GM18526 (cell line): ENCODE measurements around the gene LMO4.
A peak's percentile ranks its signal among the peaks of the same experiment; 100 is the strongest.

ENCODE experiments used
- POLR2A ChIP-seq: IDR thresholded peaks from 3 replicates; pipeline ENCODE4 v1.6.1; 2011; ENCODE audit not compliant: insufficient read length; ENCODE audit errors: extremely low read depth

Gene LMO4

GRCh38 chr1:87328272-87329050, at the start of gene LMO4:
TSS of gene LMO4 (plus strand) at chr1:87328880. CDS start at chr1:87332016, 3,136 bp downstream.
- TF ChIP-seq POLR2A = peak; percentile 82

- no peak for TF ChIP-seq POLR2A
Observed at GRCh38 chr1:87279536-87279875, 49.2 kb upstream of the LMO4 start.

DNA sequence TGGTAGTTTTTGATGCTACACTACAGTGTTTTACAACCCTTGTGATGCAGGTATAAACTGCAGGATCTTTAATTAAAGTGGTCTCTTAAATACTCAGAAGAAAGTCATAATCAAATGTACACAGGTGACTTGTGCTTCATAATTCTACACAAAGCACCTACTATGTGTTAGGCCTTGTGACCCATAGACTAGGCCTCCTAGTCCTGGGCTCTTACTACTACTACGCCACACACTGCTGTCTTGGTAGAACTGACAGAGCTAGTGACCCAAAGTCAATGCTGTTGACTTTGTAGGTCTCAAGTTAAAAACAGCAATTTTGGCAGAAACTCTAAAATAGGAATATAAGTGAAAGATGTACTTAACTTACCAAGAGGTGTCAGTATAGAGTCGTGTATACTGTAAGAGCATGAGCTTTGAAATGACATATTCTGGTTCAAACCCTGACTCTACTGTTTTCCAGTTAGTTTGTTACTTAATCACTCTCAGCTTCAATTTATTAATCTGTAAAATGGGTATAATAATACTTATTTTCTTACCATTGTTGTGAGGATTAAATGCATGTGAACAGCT, 48.6 kb upstream of the LMO4 start:
- TF ChIP-seq POLR2A = no peak

DNA sequence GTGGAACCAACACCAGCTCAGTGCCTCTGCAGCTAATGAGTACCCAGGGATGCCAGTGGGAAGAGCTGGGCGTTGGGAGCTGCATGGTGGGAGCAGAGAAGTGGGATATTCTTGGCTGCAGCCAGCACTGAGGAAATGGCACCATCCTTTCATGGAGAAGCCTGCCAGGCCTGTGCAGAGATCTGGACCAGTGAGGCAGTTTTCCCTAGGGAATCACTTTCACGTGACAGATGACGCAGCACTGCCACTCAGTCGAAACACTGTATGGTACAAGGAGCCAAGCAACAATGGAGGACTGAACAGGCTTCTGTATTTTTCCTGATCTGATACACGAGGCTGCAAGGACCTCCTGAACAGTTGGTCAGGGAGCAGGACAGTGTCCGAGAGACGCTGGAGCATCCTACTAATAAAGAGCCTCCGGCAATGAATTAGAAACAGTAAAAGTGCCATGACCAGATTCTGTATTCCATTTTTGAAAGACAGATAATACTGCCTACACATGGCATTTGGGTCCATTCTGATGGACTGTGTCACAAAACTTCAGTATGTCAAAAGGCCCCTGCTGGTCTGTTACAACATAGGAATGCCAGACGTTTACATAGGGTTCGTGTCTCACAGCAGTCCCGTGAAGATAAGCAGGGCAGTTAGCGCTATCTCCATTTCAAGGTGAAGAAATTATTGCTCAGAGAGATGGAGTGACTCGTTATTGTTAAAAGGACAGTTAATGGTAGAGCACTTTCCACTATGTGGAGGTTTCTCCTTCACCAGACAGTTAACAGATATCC, 44.0 kb upstream of the LMO4 start:
- TF ChIP-seq POLR2A = no peak

- no peak for TF ChIP-seq POLR2A
Observed at GRCh38 chr1:87291107-87291506, 37.6 kb upstream of the LMO4 start.

DNA sequence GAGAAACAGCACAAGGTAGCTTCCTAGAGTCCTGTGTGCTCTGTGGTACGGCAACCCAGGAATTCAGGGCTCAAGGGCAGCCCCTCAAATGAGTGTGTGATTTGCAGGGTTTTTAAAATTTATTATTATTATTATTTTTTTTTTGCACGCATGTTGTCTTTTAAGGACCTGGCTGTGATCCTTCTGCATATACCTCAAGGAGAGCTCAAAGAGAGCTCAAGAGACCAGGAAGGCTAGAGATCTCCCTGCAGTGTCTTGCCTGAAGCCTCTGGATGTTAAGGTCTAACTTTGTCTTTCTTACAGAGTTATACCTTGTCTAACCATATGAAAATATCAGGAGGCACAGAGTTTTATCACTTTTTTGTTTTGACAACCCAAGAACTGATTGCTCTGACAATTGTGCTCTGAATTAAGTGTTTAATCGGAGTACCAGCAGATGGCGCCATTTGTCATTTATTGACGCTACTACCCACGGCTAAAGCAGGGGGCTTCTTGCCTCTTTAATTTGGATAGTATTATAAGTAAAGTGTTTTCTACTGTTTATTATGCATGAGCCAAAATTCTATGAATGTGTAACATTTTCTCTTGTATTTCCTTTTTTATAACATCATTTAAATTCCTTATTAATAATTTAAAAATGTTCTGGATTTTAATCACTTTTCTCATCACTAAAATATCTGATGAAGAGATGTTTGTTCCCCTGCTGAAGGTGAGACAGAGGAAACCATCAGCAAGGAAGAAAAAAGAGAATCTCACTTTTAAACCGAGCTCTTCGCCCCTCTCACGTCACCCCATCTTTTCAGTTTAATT, 35.8 kb upstream of the LMO4 start:
- no peak for TF ChIP-seq POLR2A

GRCh38 chr1:87294633-87295032, 34.0 kb upstream of the LMO4 start:
- TF ChIP-seq POLR2A = no peak

GRCh38 chr1:87295445-87296110, 33.1 kb upstream of the LMO4 start:
- TF ChIP-seq POLR2A = no peak

DNA sequence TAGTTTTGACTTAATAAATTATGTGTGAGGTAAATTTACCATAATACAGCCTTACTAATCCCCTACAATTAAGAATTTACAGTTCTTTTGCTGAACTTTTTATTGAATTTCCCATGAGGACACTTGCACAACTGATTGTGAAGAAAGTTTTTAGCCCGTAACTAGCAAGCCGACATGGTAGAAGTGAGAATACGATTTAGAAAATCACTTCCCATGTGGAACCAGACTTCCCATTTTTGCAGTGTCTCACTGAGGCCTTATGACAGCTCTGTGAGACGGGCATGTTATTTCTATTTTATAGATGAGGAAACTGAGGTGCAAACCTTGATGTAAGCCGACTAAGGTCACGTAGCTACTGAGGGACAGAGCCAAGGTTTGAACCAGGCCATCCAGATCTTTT, 32.5 kb upstream of the LMO4 start:
- no peak for TF ChIP-seq POLR2A

GRCh38 chr1:87299661-87300060, 29.0 kb upstream of the LMO4 start:
- TF ChIP-seq POLR2A = no peak

DNA sequence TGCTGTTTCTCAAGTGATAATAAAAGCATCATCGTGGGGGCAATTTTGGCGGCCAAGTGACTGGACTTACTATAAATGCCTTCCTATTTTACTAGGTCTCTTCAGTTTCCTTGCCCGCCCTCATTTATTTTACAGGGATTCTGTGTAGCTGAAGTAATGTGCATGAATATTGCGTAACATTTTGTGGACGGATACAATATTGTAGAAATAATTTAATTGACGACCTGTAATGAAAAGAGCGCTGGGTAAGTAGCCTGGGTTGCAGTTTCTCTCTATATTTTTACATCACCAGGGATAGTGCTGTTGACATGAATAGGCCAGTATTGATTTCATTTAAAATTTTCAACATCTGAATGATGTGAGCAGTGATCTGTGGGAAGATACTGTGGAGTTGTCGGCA, 28.1 kb upstream of the LMO4 start:
- TF ChIP-seq POLR2A = no peak

DNA sequence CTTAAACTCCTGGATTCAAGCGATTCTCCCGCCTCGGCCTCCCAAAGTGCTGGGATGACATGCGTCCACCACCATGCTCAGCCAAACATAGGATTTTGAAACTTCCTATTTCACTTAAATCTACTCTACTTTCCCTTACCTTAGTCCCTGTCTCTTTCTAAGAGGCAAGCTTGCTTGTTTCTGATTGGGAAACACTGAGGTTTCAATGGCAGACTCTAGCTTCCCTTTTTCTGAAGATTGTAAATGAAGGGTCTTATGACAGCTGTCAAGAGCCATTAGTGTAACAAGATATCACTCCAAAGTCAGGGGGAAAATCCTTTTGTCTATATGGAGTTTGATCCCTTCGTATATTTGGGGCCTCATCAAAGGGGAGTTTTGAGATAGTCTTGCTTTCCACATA, 23.5 kb upstream of the LMO4 start:
- TF ChIP-seq POLR2A = no peak

GRCh38 chr1:87305762-87306161, 22.9 kb upstream of the LMO4 start:
- TF ChIP-seq POLR2A = no peak

GRCh38 chr1:87307306-87307705, 21.4 kb upstream of the LMO4 start:
- no peak for TF ChIP-seq POLR2A

GRCh38 chr1:87307931-87308330, 20.7 kb upstream of the LMO4 start:
- no peak for TF ChIP-seq POLR2A

DNA sequence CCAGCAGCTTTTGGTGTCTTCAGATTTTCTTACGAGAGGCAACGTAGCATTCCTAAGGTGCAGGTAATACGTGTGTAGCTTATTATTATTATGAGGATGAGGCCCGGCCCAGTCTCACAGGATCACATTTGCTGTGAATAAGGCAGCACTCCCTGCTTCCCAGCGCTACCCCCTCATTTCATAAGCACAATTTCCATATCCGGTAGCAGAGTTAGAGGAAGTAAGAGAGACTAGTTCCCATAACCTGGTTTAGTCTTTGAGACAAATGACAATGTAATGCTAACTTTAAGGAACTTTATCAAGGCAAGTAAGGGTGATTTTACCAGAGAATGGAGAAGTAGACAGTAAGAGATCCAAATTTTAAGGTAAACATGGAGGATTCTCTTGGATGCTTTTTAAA, 14.6 kb upstream of the LMO4 start:
- no peak for TF ChIP-seq POLR2A
